ENCODE results near the gene LEFTY1.
"Not testable (repeated sequence)": the region's sequence is repeated elsewhere in the genome, so short reads cannot be mapped to it uniquely, and the experiment has no call there.

LEFTY1 gene

GRCh38 chr1:225888898-225889601 lies at the start of gene LEFTY1:
Gene LEFTY1, minus strand, starts transcription at chr1:225889146. Its CDS starts 80 bp downstream, at chr1:225889066.
- in situ Hi-C loops (cut with MboI; ENCODE audit: low sequenced_read_pairs), result no loop called here

- in situ Hi-C loops (cut with MboI; ENCODE audit: low sequenced_read_pairs), result no loop called here
Observed at GRCh38 chr1:225937048-225937968, 48.4 kb upstream of the LEFTY1 start.

DNA sequence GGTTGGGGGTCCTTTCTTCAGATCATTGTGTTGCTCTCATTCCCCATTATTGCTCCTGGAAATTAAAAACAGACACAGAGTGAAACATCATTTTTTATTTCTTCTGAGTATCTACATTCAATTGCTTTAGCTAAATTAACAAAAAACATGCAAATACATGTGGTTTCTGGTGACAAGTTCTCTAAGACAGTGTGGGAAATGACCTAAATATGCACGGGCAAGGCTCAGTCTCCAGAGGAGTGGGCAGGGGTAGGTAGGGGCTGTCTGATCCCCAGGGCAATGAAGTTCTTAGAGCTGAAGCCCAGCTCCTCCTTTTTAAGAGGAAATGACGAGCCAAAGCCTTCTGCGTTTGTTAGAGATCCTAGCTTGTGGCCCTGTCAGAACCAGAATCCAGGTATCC lies 47.6 kb upstream of the LEFTY1 start:
- in situ Hi-C loops (cut with MboI; ENCODE audit: low sequenced_read_pairs), result no loop called here

- in situ Hi-C loops (cut with MboI; ENCODE audit: low sequenced_read_pairs), result not testable (repeated sequence)
Observed at GRCh38 chr1:225936086-225936485, 47.1 kb upstream of the LEFTY1 start.

GRCh38 chr1:225934711-225935110 lies 45.8 kb upstream of the LEFTY1 start:
- in situ Hi-C loops (cut with MboI; ENCODE audit: low sequenced_read_pairs), result no loop called here

- in situ Hi-C loops (cut with MboI; ENCODE audit: low sequenced_read_pairs), result no loop called here
Observed at GRCh38 chr1:225933072-225933471, 44.1 kb upstream of the LEFTY1 start.

DNA sequence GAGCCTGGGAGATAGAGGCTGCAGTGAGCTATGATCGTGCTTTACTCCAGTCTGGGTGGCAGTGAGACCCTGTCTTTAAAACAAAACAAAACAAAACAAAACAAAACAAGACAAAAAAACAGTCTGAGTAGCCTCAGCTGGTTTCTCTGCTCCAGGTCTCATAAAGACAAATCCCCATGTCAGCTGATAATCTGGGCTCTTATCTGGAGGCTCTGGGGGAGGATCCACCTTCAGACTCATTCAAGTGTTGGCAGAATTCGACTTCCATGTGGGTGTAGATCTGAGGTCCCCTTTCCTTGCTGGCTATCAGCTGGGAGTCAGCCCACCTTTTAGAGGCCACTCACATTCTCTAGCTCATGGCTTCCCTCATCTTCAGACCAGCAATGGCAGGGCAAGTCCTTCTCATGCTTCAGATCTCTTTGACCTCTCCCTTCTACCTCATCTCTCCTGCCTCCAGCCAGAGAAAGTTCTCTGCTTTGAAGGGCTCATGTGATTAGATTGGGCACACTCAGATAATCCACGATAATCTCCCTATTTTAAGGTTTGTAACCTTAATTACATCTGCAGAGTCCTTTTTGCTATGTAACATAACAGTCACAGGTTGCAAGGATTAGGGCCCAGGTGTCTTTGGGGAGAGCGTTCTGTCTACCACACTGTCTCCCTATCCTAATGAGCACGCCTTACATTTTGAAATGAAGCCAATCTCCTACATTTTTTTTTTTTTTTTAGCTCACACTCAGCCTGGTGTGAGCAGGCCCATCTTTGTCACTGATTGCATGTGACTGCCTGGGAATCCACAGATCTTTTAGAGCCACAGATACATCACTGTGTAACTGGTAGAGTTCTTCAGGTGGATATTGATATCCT lies 42.6 kb upstream of the LEFTY1 start:
- in situ Hi-C loops (cut with MboI; ENCODE audit: low sequenced_read_pairs), result no loop called here

- in situ Hi-C loops (cut with MboI; ENCODE audit: low sequenced_read_pairs), result no loop called here
Observed at GRCh38 chr1:225930566-225930965, 41.6 kb upstream of the LEFTY1 start.

GRCh38 chr1:225929462-225929861 lies 40.5 kb upstream of the LEFTY1 start:
- in situ Hi-C loops (cut with MboI; ENCODE audit: low sequenced_read_pairs), result not testable (repeated sequence)

DNA sequence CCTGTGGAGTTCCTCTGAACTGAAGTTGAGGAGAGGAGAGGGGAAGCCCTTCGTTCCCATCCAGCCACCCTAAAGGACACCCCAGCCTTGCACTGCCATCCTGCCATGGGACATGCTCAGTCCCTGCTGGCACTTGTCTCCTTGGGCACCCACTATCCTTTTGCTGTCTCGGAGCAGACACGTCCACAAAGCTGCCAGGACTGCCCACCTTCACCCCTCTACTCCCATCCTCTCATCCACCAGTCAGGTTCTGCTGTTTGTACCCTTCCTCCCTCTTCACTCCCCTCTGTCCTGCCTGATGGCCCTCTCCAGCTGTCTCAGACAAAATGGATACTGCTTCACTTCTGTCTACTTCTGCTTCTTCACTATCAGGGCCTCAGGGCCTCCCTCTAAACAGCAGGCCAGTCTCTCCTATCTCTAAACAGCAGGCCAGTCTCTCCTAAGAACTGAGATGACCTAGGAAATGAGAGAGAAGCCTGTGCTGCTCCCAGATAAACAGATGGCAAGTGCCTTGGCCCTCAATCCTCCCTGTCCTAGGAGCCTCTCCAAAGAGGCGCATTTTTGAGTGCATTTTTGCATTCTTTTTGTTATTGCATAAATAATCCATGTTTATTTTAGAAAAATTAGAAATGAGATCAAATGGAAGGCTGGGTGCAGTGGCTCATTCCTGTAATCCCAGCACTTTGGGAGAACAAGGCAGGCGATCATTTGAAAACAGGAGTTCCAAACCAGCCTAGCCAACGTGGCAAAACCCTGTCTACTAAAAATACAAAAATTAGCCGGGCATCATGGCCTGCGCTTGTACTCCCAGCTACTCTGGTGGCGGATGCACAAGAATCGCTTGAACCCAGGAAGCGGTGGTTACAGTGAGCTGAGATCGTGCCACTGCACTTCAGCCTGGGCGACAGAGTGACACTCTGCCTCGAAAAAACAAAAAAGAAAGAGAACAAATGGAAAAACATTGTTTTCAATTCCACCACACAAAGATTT lies 39.5 kb upstream of the LEFTY1 start:
- in situ Hi-C loops (cut with MboI; ENCODE audit: low sequenced_read_pairs), result no loop called here

GRCh38 chr1:225926551-225927113 lies 37.7 kb upstream of the LEFTY1 start:
- in situ Hi-C loops (cut with MboI; ENCODE audit: low sequenced_read_pairs), result no loop called here

DNA sequence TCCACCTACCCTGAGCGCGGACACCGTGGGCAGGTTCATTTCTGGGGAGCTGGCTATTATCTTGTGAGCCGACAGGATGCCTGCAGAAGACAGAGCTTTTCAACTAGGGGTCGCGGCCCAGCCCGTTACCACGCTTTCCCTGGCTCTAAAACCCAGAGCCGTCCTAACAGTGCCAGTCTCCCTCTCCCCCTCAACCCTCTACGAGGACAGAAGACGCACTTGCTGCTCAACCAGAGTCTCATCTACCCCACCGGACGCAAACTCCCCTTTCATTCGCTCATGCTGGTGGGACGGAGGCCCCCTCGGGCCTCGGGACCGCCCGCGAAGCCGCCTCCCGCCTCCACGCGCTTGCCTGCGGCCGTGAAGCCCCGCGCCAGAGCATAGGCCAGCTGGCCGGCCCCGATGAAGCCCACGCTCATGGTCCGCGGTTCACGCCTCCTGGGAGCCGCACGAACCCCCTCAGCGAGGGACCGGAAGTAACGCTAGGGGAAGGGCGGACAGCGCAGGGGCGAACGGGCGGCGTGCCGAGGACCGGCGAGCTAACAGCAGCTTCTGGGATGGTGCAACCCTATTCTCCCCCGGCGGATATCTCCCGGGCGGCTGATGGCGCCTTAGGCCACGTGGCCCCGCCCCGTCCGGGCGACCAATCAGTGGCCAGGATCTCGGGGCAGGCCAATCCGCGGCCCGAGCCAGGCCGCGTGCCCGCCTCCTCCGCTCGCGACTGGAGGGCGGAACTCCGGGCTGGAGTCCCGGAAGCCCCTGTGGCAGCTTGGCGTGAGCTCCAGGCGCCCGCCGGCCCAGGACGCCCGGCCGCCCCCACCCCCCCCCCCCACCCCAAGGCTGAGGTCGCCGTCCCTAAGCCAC lies 35.0 kb upstream of the LEFTY1 start, which contains the start of gene PYCR2:
PYCR2 (minus strand) TSS at position 559 of the 864 bp plus-strand sequence; CDS start at position 419, 140 bp downstream.
- in situ Hi-C loops (cut with MboI; ENCODE audit: low sequenced_read_pairs), result no loop called here

GRCh38 chr1:225923381-225923691 lies 34.4 kb upstream of the LEFTY1 start:
- in situ Hi-C loops (cut with MboI; ENCODE audit: low sequenced_read_pairs), result no loop called here

DNA sequence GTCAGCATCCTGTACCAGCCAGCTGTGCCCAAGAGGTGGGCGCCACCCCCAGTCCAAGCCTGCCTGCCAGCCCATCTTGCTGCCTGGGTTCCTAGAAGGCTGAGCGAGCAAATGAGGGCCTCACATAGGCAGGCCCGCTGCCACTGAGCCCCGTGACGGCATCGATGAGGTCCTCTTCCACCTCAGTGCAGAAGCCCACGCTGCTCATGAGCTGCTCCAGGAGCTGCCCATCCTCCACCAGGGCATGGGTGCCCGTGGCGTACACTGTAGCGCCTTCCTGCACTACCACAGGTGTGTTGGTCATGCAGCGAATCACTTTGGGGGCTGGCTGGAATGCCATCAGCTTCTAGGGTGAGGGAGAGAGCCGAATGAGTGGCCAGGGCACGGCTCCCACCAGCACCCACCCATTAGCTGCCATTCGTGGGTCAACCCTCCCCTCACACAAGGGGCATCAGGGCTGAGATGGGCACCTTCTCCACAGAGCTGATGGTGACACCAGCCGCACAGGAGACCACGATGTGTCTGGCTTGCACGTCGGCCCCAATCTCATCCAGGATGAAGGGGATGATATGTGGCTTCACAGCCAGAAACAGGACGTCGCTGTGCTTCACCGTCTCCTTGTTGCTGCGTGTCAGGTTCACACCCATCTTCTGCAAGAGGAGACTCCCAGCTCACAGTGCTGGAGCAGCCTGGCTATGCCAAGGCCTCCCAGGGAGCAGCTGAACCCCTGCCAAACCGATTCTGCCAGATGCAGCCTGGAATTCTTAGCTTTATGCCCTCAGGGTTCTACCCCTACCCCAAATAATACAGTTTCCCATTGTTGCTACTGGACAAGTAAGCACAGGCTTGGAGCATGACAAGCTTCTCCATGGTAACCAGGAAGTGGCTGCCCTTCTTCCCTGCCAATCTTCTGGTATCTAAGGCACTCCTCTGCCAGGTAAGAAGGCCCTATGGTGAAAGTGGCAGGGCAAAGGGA lies 33.1 kb upstream of the LEFTY1 start:
- in situ Hi-C loops (cut with MboI; ENCODE audit: low sequenced_read_pairs), result no loop called here

DNA sequence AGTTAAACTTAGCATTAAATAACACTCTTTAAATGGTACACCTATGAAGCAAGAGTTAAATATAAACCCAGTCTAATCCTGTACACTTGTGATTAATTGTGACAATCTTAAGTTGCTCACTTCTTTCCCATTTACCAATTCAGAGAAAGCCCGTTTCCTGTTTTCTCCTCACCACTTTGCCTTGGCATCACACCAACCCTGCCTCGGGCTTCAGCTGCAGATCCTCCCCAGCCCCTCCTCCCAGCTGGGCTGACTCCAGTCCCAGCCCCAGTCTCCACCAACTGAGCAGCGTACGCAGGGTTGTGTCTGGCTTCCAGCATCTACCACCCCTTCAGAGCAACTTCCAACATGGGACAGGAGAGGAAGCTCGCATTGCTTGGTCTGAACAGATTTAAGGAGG lies 31.0 kb upstream of the LEFTY1 start:
- in situ Hi-C loops (cut with MboI; ENCODE audit: low sequenced_read_pairs), result no loop called here

DNA sequence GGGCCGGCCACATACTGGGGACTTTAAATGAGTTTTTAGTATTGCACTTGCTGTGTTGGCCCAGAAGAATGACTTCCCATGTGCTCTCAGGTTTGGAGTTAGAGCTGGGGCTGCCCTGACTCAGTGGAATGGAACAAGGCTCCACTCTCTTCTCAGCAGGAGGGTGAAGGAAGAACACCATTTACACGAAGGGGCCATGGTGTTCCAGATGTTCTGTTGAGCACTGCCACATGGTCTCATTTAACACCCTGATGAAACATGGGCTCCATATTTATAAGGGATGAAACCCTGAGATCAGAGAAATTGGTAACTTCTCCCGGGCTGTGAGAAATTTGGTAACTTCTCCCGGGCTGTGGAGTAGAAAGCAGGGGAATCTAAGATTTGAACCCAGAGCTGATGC lies 29.3 kb upstream of the LEFTY1 start:
- in situ Hi-C loops (cut with MboI; ENCODE audit: low sequenced_read_pairs), result no loop called here

DNA sequence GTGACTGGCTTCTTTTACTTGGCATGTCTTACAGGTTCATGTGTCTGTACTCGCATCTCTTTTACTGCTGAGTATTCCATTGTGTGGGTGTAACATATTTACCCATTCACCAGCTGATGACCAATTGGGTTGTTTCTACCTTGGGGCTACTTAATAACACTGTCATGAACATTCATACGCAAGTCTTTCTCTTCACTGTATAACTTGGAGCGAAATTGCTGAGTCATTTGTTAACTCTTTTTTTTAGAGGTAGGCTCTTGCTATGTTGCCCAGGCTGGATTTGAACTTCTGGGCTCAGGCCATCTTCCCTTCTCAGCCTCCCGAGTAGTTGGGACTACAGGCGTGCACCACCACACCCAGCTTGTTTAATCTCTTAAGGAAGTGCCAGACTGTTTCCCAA lies 28.6 kb upstream of the LEFTY1 start:
- in situ Hi-C loops (cut with MboI; ENCODE audit: low sequenced_read_pairs), result no loop called here

DNA sequence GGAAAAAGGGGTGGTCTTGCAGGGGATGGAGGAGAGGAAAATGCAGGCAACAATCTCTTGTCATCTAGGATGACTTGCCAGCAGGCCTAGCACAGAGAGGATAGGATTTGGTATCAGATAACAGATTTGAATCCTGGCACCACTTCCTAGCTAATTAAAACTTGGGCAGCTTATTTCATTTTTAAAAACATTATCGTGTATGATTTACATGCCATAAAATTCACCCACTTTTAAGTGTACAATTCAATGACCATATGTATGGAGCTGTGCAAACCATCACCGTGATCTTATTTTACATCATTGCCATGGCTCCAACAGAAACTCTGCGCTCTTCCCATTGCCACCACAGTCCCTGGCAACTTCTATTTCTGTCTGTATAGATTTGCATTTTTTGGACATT lies 28.2 kb upstream of the LEFTY1 start:
- in situ Hi-C loops (cut with MboI; ENCODE audit: low sequenced_read_pairs), result no loop called here

All from hTERT RPE-1 (cell line).